ENCODE results near the gene ITGA11.

Gene ITGA11

DNA sequence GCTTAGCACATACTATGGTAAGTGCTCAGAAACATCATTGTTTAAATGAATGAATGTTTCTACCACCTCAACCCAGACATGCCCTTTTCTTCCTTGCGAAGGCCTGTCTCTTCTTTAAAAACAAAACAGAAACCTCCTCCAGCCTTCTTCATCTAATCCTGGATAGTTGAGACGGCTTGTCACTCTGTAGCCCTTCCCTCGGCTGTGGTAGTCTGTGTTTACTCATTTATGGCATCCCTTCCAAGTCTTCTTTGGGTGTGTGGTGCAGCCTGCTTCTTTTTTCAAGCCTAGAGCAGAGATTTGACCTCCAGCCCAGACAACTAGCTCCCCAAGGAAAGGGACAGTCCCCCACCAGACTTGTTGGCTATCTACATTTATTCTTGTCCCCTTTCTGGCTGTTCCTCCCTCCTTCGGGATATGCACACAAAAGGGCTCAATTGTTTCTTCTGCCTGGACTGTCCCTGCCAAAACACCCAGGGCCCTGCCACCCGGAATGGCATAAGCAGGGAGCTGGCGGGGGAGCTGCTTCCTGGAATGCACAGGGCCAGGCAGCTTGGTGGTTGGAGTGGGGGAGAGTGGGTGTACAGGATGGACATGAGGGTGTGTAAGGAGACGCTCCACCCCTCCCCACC, 67.8 kb downstream of the ITGA11 start:
- Histone ChIP-seq H3K9ac (ENCODE audit: insufficient read length, low read depth) (no peak overlapping the region), H3K9me3 (ENCODE audit: insufficient read depth, low read length) (no peaks in the 10 kb centered on the region), H3K27me3 (ENCODE audit: insufficient read depth, insufficient read length) (no peaks in the 10 kb centered on the region), H3K4me3 (ENCODE audit: insufficient read length, low read depth) (no peak overlapping the region), H3K36me3 (ENCODE audit: insufficient read depth, insufficient read length, low read length) (peaks cover 11% of the 10 kb centered on the region), H3K4me1 (ENCODE audit: insufficient read depth, insufficient read length) (peaks cover 6% of the 10 kb centered on the region)
- TF ChIP-seq SUZ12 (IDR thresholded peaks at IDR 0.05; ENCODE audit: extremely low read depth, insufficient read depth, insufficient read length), result no peak
- DNase-seq (ENCODE audit: low read depth, low spot score), result no peak

- peaks cover 6% of the 10 kb centered on the region for H3K4me1 ChIP-seq (ENCODE audit: insufficient read depth, insufficient read length)
- no peaks in the 10 kb centered on the region for H3K27me3 ChIP-seq (ENCODE audit: insufficient read depth, insufficient read length)
- no peak for DNase-seq (ENCODE audit: low read depth, low spot score)
- no peaks in the 10 kb centered on the region for H3K9me3 ChIP-seq (ENCODE audit: insufficient read depth, low read length)
- no peak overlapping the region for H3K4me3 ChIP-seq (ENCODE audit: insufficient read length, low read depth)
- TF ChIP-seq YY1 (IDR thresholded peaks at IDR 0.05; ENCODE audit: insufficient read depth, insufficient read length) (no peak), ZNF274 (IDR thresholded peaks at IDR 0.05; ENCODE audit: low read depth, low read length) (no peak), SUZ12 (IDR thresholded peaks at IDR 0.05; ENCODE audit: extremely low read depth, insufficient read depth, insufficient read length) (no peak)
- H3K36me3 ChIP-seq (ENCODE audit: insufficient read depth, insufficient read length, low read length), result peaks cover 9% of the 10 kb centered on the region
- no peak overlapping the region for H3K9ac ChIP-seq (ENCODE audit: insufficient read length, low read depth)
These were observed 68.6 kb downstream of the ITGA11 start for GRCh38 chr15:68363353-68363752.

DNA sequence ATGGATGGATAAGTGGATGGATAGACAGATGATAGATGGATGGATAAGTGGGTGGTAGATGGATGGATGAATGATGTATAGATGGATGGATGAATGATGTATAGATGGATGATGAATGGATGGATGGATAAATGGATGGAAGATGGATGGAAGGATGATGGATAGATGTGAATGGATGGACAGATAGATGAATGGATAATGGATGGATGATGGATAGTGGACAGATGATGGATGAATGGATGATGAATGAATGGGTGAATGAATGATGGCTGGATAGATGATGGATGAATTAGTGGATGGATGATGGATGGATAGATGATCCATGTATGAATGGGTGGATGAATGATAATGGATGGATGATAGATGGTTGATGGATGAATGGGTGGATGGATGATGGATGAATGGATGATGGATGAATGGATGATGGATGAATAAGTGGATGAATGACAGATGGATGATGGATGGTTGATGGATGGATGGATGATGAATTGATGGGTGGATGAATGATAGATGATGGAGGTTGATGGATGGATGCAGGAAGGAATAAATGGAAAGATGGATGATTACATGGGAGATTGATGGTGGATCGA, 69.3 kb downstream of the ITGA11 start:
- peaks cover 6% of the 10 kb centered on the region for H3K4me1 ChIP-seq (ENCODE audit: insufficient read depth, insufficient read length)
- TF ChIP-seq ZNF274 (IDR thresholded peaks at IDR 0.05; ENCODE audit: low read depth, low read length) (no peak), SUZ12 (IDR thresholded peaks at IDR 0.05; ENCODE audit: extremely low read depth, insufficient read depth, insufficient read length) (no peak)
- H3K9me3 ChIP-seq (ENCODE audit: insufficient read depth, low read length), result peaks cover 5% of the 10 kb centered on the region; the same call in 1 of the 2 replicates
- no peak for DNase-seq (ENCODE audit: low read depth, low spot score)
- no peaks in the 10 kb centered on the region for H3K27me3 ChIP-seq (ENCODE audit: insufficient read depth, insufficient read length)
- H3K4me3 ChIP-seq (ENCODE audit: insufficient read length, low read depth), result no peak overlapping the region
- H3K9ac ChIP-seq (ENCODE audit: insufficient read length, low read depth), result no peak overlapping the region
- peaks cover 6% of the 10 kb centered on the region for H3K36me3 ChIP-seq (ENCODE audit: insufficient read depth, insufficient read length, low read length)

GRCh38 chr15:68360721-68361120, 71.2 kb downstream of the ITGA11 start:
- Histone ChIP-seq H3K4me3 (ENCODE audit: insufficient read length, low read depth) (no peak overlapping the region), H3K36me3 (ENCODE audit: insufficient read depth, insufficient read length, low read length) (peaks cover 6% of the 10 kb centered on the region), H3K27me3 (ENCODE audit: insufficient read depth, insufficient read length) (no peaks in the 10 kb centered on the region), H3K9me3 (ENCODE audit: insufficient read depth, low read length) (peaks cover 22% of the 10 kb centered on the region), H3K9ac (ENCODE audit: insufficient read length, low read depth) (peak overlapping the region; percentile 34), H3K4me1 (ENCODE audit: insufficient read depth, insufficient read length) (peaks cover 2% of the 10 kb centered on the region)
- TF ChIP-seq YY1 (IDR thresholded peaks at IDR 0.05; ENCODE audit: insufficient read depth, insufficient read length) (no peak), ZNF274 (IDR thresholded peaks at IDR 0.05; ENCODE audit: low read depth, low read length) (no peak), SUZ12 (IDR thresholded peaks at IDR 0.05; ENCODE audit: extremely low read depth, insufficient read depth, insufficient read length) (no peak)
- DNase-seq (ENCODE audit: low read depth, low spot score), result no peak

GRCh38 chr15:68356778-68357177, 75.2 kb downstream of the ITGA11 start:
- Histone ChIP-seq H3K4me3 (ENCODE audit: insufficient read length, low read depth) (no peak overlapping the region), H3K27me3 (ENCODE audit: insufficient read depth, insufficient read length) (no peaks in the 10 kb centered on the region), H3K4me1 (ENCODE audit: insufficient read depth, insufficient read length) (no peaks in the 10 kb centered on the region), H3K36me3 (ENCODE audit: insufficient read depth, insufficient read length, low read length) (peaks cover 10% of the 10 kb centered on the region), H3K9ac (ENCODE audit: insufficient read length, low read depth) (no peak overlapping the region), H3K9me3 (ENCODE audit: insufficient read depth, low read length) (peaks cover 22% of the 10 kb centered on the region)
- DNase-seq (ENCODE audit: low read depth, low spot score), result no peak
- no peak for TF ChIP-seq YY1 (IDR thresholded peaks at IDR 0.05; ENCODE audit: insufficient read depth, insufficient read length)
- no peak for TF ChIP-seq SUZ12 (IDR thresholded peaks at IDR 0.05; ENCODE audit: extremely low read depth, insufficient read depth, insufficient read length)
- no peak for TF ChIP-seq ZNF274 (IDR thresholded peaks at IDR 0.05; ENCODE audit: low read depth, low read length)

DNA sequence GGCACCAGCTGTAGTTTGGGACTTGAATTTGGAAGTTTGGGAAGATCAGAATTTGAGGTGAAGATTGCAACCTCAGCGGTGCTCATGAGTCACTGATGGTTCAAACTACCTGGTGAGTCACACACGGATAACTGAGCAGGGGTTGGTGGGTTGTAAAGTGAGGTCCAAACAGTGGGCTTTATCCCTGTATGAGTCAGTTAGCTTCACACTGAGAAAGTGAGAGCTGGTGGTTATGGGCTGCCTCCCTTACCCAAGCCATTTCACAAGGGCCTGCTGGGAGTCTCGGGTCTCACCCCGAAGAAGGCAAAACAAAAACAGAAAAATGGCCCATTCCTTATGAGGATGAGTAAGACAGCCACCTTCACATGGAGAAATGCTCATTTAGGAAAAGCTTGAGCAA, 77.0 kb downstream of the ITGA11 start:
- H3K4me3 ChIP-seq (ENCODE audit: insufficient read length, low read depth), result no peak overlapping the region
- H3K9me3 ChIP-seq (ENCODE audit: insufficient read depth, low read length), result peaks cover 22% of the 10 kb centered on the region
- peaks cover 7% of the 10 kb centered on the region for H3K36me3 ChIP-seq (ENCODE audit: insufficient read depth, insufficient read length, low read length)
- TF ChIP-seq ZNF274 (IDR thresholded peaks at IDR 0.05; ENCODE audit: low read depth, low read length) (no peak), YY1 (IDR thresholded peaks at IDR 0.05; ENCODE audit: insufficient read depth, insufficient read length) (no peak), SUZ12 (IDR thresholded peaks at IDR 0.05; ENCODE audit: extremely low read depth, insufficient read depth, insufficient read length) (no peak)
- no peak overlapping the region for H3K9ac ChIP-seq (ENCODE audit: insufficient read length, low read depth)
- H3K4me1 ChIP-seq (ENCODE audit: insufficient read depth, insufficient read length), result no peaks in the 10 kb centered on the region
- peak; percentile 36 for DNase-seq (ENCODE audit: low read depth, low spot score)
- H3K27me3 ChIP-seq (ENCODE audit: insufficient read depth, insufficient read length), result no peaks in the 10 kb centered on the region

- no peak overlapping the region for H3K4me3 ChIP-seq (ENCODE audit: insufficient read length, low read depth)
- TF ChIP-seq SUZ12 (IDR thresholded peaks at IDR 0.05; ENCODE audit: extremely low read depth, insufficient read depth, insufficient read length) (no peak), YY1 (IDR thresholded peaks at IDR 0.05; ENCODE audit: insufficient read depth, insufficient read length) (no peak), ZNF274 (IDR thresholded peaks at IDR 0.05; ENCODE audit: low read depth, low read length) (no peak)
- peaks cover 7% of the 10 kb centered on the region for H3K36me3 ChIP-seq (ENCODE audit: insufficient read depth, insufficient read length, low read length)
- no peak for DNase-seq (ENCODE audit: low read depth, low spot score)
- H3K9me3 ChIP-seq (ENCODE audit: insufficient read depth, low read length), result peaks cover 22% of the 10 kb centered on the region
- H3K9ac ChIP-seq (ENCODE audit: insufficient read length, low read depth), result no peak overlapping the region
- no peaks in the 10 kb centered on the region for H3K4me1 ChIP-seq (ENCODE audit: insufficient read depth, insufficient read length)
- H3K27me3 ChIP-seq (ENCODE audit: insufficient read depth, insufficient read length), result no peaks in the 10 kb centered on the region
These were observed 77.7 kb downstream of the ITGA11 start for GRCh38 chr15:68354268-68354667.
